Left forelimb (tissue), 1 donor: ENCODE results near the gene ACOXL.

Experiments
- DNase-seq: peaks from one replicate; pipeline ENCODE4 v3.0.0-alpha.2; 2018; ENCODE audit warnings: low spot score

ACOXL gene

DNA sequence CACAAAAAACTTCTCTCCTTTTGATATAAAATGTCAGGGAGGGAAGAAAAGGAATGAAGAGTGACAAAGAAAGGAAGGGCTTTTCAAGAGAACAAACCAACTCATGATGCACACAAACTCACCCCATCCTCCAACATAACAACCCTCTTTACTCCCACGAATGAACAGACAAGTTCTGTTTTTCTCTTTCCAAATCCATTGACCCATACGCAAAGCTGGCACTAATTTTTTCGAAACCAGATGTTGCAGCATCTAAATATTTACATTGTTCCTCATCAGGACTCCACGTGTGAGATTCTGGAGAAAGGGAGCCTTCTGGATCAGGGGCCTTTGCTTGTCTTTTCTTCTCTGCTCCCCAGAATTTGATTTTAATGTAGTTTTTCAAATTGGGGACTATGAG, 245.0 kb downstream of the ACOXL start:
- no peak for DNase-seq

DNA sequence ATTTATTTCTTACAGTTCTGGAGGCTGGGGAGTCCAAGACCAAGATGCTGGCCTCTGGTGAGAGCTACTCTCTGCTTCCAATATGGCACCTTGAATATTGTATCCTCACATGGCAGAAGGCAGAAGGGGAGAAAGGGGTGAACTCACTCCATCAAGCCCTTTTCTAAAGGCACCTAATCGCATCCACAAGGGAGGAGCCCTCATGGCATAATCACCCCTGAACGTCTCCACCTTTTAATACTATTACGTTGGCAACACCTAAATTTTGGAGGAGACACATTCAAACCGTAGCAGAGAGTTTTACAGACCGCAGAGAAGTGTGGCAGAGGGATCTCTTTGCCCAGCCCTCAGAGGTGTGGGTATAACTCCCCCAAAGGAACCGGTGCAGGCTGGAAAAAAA, 245.8 kb downstream of the ACOXL start:
- no peak for DNase-seq

DNA sequence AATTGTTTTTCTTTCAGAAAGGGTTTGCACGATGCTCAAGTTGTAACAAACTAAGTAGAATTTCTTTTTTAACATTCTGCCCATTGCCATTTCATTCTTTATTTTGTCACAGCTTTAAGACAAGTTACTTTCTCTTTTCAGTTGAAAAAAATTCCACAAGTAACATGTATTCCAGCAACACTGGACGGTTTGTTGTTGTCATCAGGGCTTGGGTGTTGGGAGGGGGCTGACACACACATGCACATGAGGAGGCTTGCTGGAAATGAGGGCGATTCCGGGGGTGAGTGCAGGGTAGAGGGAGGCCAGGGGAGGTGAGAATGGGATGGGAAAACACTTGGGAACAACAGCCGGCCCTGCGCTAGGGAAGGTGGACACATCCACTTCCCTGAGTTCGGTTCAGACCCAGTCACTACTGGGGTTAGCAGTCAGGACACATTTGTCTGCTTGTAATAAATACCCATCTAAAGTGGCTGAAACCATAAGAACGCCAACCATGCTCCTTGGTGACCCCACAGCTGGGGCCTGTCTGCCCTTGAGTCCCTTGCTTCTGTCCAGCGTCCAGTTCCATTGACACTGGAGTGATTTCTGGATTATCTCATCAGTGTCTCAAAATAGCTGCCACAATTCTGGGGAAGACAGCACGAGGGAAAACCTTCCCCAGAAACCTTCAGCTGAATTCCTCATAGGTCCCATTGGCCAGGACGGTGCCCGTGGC, 246.5 kb downstream of the ACOXL start:
- DNase-seq, result no peak

DNA sequence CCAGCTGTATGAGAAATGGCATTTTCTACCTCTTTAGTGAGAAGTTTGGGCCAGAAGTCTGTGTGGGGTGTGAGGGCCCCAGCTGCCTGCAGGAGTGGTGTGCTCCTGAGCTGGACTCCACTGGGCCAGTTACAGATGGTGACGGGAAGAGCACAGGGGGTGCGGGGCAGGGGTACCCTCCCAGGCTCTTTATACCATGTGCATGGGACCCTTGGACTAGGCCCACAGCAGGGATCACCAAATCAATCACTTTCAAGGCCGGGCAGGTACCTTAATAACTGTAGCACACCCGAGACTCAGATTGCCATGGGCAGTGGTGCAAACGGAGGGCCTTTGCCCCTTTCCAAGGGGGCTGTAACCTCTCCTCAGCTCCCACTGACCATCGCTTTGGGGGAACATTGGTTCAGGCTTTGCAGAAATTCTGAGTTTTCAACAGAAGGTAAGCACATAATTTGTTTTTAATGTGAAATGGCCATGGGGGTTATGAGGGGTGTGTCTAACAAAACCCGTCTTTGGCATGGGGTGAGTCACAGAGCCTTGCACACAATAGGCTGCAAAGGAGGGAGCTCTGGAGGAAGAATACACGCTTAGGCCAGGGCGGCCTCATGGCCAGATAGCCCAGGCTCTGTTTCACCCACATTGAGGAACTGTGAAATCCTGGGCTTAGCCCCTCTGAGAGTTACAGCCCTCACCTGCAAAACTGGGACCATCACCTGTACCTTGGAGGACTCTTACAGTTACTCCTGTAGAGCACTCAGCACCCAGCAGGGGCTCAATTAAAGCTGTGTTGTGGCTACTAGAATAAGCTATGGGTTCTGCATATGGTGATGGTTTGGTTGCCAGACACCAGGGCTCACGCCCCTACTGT, 247.3 kb downstream of the ACOXL start:
- DNase-seq, result no peak

DNA sequence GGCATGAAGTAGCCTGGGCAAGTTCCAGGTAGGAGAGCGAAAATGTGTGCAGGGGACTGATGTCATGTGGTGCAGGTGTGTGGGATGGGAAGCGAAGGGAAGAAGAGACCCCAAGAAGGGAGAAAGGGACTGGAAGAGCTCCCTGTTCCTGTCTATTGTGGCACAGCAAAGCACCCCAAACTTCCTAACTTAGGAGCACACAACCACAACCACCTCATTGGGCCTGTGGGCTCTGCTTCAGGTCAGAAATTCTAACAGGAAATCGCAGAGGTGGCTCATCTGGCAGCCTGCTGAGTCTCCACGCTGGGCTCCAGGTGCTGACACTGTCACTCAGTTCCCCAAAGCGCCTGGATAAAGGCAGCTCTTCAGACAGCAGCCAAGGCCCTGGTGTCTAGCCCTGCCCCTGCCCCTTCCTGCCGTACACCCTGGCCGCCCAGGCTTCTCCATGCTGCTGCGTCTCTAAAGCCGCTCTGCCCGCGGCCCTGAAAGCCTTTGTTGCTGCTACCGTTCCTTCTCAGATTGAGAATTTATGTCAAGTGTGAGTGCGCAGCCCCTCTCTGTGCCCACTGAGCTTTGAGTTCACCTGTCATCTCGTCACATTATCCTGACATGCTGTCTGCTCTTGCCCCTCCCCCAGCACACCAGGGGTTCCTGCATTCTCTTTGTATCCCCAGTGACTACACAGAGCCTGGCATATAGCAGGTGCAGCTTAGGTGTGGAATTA, 248.1 kb downstream of the ACOXL start:
- no peak for DNase-seq

DNA sequence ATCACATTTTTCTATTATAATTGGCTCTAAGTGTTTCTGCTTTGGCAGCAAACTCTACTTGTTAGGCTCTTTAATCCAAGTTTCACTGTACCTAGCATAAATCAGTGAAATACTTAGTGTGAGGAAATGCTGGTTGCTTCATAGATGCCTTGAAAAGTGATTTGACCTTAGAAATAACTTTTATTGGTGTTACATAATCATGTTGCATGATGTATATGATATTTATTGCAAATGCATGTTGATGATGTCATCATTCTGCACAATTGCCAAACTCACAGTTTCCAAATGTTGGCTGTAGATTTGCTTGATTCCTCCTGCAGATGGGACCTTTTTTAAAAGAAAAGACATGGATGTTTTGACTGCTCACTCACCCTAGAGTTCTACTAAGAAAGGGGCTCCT, 250.8 kb downstream of the ACOXL start:
- no peak for DNase-seq

DNA sequence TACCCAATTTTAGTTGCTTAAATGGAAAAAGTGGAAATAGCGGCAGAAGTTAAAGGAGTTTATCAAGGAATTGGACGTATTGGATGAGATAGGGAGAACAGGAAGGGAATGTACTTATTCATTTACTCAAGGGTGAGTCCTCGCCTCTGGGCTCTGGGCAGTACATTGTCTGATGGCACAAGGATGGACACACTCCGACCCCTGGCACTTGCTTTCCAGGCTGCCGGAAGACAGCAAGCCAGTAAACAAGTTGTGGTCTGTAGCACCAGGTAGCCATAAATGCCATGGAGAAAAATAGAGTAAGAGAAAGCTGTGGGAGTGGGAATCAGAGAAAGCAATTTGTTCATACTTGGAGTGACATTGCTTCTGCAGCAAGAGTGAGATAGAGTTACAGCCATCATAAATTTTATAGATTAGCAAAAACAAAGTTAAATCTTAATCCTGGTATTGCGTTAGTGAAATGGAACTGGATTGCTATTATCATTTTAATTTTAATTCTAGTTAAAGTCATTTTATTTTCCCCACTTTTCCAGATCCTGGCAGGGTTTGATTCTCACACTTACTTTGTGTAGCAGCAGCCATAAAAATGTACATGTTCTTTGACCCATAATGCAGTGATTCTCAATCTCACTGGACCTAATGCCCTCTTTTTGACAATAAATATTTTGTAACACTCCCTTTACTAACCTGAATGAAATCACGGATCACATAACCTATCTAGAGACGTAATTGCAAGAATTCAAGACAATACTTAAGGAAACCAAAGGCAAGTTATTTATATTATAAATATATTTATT, 252.5 kb downstream of the ACOXL start:
- DNase-seq, result no peak

DNA sequence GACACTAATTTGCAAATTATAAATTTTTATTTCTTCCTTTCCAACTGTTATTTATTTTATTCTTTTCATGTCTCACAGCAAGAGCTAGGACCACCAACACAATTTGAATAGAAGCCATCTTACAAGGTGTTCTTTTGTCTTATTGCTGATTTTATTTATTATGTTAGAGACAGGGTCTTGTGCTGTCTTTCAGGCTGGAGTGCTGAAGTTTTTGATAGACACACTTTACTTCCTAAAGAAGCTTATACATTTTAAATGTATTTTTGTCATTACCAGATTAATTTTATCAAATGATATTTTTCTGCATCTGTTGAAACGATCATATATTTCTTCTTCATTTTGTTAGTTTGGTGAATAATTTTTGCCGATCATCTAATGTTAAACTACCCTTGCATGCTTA, 258.1 kb downstream of the ACOXL start:
- DNase-seq, result no peak

DNA sequence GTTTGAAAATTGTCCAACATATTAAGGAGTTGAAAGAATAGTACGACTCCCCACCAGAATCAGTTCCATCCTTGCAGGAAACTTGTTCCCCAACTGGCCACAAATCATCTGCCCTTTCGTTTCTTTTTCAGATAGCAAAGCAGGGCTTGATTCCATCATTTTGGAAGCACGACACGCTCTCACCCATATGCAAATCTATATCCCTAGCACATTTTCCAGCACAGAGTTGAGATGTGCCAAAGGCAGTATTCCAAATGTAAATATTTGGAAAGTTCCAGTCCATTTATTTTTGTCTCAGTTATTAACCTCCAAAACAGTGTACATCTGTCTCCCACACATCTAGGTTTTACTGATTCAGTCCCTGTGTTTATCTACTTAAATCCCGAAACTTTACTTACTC, 259.5 kb downstream of the ACOXL start:
- no peak for DNase-seq

DNA sequence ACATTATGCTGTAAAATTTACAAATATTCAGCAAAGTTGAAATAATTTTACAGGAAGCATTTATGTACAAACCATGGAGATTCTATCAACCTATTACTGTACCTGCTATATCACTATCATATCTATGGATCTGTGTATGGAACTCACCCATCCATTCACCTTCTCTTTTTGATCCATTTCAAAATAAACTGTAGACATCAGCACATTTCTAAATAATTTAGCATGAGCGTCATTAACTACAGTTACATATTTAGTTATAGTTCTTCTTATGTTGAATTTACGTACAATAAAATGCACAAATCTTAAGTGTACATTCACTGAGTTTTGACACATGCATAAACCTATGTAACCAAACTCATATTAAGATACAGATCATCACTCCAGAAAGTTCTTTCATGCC, 260.5 kb downstream of the ACOXL start:
- no peak for DNase-seq

DNA sequence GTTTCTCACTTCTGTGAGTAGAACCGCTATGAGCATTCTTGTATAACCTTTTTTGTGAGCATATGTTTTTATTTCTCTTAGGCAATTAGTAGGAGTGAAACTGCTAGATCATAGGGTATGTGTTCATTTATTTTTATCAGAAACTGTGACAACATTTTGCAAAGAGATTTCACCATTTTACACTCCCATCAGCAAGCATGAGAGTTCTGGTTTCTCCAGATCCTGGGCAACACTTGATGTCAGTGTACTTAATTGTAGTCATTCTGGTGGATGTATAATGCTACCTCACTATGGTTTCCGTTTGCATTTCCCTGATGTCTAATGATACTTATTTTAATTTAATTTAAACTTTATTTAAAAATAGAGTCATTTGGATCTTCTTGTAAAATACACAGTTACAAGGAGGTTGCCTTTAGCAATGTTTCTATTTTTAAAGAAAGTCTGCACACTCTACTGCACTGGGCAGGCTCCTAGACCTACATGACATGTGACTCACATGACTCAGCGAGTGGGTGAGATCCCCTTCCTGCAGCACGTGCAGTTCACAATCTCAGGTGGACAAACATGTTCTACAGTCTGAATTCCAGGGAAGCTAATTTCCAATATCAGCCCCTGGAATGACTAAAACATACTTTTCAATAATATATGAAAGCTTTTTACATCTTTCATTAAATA, 261.3 kb downstream of the ACOXL start:
- no peak for DNase-seq

DNA sequence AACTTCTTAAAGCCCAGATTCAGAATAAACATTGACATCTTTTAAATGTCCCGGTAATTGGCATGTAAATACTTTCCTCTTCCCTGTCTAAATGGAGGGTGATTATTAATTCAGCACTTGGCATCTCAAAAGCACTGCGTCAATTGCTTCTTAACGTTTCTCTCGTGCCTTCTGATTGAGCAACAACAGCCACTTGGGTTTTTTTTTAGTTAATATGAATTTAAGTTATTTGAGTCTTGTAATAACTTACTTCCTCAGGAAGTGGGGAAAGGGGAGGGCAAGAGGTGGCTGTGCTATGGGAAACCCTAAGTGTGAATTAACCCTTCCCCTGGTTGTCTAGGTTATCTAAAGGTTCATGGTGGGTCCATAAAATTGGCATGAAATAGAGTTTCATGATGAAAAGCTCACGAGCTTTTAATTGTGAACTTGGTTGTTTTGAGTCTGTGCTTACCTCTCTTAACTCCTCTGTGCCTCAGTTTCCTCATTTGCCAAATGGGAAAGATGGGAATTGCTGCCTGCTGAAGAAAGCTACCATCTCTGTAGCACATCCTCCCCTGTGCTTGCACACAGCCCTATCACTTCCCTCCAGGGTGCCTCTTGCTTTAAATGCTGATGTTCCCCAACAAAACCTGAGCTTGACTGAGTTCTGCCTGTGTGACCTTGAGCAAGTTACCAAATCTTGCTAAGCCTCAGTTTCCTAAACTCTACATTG, 262.0 kb downstream of the ACOXL start:
- DNase-seq, result no peak

DNA sequence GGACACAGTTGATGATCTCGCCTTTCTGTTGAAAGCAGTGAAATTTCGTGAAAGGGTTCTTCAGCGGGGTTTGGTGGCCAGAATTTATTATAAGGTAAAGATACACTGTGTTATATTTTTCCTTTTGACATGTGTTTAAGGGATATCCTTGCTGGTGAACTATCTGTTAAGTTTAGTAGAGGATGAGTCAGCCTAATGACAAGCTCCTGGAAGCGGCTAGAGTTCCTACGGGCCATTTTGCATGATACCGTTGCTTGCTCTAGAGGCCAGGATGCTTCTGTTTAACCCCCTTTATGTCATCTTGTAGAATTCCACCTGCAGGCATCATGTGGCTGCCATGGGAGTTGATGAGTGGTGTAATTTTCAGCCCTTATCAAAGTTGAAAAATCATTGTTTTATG, 263.5 kb downstream of the ACOXL start:
- DNase-seq, result no peak

DNA sequence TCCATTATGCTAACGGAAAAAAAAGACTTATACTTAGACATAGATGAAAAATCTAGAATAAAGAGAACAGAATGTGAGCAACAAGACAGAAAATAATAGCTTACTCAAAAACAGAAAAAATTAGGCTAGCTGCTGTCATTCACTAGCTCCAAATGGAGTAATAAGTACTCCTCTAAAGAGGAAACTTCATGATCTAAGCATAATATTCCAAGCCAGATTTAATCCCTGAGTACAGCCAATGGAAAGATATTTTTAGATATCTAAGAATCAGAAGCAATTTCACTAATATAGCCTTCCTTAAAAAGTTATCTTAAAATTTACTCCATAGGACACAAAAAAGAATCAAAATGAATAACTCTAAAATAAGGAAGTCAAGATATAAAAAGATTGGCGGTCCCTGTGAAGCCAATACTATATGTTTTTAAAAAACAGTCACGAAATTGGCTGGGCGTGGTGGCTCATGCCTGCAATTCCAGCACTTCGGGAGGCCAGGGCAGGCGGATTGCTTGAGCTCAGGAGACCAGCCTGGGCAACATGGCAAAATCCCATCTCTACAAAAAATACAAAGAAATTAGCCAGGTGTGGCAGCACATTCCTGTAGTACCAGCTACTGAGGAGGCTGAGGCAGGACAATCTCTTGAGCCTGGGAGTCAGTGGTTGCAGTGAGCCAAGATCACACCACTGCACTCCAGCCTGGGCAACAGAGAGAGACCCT, 265.1 kb downstream of the ACOXL start:
- no peak for DNase-seq

DNA sequence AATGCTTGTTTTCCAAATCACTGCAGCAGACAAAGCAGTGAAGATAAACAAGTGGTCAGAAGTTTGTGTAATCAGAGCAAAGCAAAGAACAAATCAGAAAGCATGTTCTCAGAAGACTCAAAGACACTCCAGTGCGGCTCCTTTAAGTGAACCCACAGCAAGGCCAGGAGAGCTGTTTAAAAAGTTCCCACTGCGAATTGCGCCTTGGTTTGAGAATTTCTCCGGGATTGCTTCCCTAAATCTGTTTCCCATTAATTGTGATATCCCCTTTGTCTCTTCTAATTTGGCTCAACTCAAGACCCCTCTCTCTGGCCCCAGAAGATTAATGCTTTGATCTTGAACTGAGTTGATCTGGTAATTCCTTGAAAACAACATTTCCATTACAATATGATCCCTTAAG, 265.9 kb downstream of the ACOXL start:
- no peak for DNase-seq

DNA sequence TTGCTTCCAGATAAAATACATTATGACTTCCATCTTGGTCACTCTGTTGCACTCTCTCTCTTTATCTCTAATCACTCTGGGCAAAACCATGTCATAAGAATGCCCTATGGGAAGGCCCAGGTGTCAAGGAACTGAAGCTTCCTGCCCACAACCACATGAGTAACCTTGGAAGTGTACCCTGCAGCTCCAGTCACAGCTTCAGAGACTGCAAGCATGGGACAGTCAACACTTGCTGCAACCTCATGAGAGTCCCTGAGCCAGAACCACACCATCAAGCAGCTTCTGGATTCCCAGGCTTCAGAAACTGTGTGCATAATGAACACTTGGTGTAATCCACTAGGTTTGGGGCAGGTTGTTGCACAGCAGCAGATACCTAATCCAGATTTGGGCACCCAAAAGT, 267.3 kb downstream of the ACOXL start:
- DNase-seq, result no peak

DNA sequence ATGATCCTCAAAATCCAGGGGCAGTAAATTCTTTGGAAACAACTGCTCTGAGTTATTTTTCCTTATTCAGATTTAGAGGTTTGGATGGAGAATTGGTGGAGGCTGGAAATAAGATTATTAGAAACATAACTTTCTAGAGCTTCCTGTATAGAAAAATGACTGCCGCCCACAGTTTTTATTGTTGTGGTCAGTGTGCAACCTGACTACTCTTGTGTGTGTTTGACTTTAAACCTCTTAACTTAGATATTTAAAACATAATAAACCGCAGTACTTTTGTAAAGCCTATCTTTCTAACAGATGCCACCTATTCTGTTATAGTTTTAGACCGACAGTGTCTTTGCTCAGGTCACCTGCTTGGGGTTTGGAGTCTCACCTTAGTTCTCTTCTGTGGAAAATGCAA, 272.9 kb downstream of the ACOXL start:
- no peak for DNase-seq

DNA sequence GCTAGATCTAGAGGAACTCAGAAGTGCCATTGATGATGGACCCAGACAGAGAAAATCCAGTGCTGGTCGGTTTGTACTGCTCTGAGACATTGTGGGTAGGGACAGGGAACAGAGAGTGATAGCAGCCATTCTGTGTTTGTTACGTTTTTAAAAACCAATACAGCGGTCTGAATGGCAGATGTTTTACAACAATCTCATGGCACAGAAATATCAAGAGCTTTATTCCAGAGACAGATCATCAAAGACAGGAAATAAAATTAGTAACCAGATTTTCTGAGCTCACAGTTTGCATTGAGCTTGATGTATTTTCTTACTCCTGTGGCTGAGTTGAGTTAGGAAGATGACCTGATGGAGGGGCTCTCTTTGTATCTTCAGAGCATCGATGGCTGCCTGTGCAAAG, 273.4 kb downstream of the ACOXL start:
- no peak for DNase-seq

DNA sequence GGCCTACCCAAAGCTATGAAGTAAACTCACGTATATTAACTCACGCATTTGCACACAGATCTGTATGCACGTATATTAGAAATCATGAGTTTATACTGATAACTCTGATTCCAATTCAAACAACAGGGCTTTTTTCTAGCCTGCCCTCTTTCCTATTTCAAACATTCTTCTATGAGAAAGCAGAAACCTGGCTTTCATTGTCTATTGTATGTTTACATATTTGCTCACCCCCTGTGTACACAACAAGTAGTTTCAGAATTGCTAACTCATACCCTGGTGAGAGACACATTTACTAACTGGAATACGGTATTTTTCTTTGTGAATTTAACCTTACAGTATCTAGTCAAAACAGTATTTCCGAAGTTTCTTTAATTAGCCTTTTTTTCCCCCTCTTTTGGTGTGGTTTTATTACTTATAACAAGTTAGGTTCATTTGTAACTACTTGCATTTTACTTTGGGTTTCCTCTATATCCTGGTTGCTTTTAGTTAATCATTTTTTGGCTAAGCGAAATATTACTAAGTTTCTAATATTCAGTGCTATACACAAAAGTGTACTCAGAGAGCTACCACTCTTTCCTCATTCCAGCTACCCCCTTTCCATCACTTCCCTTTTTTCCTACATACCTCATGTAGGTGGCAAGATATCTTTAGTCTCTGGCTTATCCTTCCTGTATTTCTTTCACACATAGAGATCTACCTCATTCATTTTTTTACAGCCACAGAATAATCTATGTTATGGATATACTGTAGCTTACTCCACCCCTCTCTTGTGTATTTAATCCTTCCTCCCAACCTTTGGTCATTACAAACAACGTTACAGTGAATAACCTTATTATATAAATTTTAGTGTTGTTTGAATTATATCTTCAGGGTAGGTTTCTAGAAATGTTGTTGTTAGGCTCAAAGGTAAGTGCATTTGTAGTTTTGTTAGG, 275.6 kb downstream of the ACOXL start:
- DNase-seq, result no peak
